Measurements from ENCODE around the gene C4orf33.
"Not testable (repeated sequence)": the region's sequence is repeated elsewhere in the genome, so short reads cannot be mapped to it uniquely, and the experiment has no call there.

Gene C4orf33

DNA sequence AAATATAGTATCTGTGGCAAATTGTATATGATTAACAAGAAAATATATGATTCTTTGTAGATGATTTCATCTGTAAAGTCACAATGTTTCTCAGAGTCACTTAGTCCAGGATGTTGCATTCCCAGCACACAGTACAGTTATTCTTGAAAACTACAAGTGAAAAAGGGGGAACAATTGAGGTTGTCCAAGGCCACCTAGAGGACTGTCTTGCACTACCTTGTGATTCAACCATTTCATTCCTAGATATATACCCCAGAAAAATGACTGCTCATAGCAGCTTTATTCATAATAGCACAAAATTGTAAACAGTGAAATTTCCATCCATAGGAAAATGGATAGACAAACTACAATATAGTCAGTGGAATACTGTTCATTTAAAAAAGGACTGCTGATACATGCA is 16.0 kb downstream of the C4orf33 start:
- TF ChIP-seq, protein P1, sequence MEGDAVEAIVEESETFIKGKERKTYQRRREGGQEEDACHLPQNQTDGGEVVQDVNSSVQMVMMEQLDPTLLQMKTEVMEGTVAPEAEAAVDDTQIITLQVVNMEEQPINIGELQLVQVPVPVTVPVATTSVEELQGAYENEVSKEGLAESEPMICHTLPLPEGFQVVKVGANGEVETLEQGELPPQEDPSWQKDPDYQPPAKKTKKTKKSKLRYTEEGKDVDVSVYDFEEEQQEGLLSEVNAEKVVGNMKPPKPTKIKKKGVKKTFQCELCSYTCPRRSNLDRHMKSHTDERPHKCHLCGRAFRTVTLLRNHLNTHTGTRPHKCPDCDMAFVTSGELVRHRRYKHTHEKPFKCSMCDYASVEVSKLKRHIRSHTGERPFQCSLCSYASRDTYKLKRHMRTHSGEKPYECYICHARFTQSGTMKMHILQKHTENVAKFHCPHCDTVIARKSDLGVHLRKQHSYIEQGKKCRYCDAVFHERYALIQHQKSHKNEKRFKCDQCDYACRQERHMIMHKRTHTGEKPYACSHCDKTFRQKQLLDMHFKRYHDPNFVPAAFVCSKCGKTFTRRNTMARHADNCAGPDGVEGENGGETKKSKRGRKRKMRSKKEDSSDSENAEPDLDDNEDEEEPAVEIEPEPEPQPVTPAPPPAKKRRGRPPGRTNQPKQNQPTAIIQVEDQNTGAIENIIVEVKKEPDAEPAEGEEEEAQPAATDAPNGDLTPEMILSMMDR (IDR thresholded peaks at IDR 0.05; ENCODE audit: low read depth, low read length) = no peak

DNA sequence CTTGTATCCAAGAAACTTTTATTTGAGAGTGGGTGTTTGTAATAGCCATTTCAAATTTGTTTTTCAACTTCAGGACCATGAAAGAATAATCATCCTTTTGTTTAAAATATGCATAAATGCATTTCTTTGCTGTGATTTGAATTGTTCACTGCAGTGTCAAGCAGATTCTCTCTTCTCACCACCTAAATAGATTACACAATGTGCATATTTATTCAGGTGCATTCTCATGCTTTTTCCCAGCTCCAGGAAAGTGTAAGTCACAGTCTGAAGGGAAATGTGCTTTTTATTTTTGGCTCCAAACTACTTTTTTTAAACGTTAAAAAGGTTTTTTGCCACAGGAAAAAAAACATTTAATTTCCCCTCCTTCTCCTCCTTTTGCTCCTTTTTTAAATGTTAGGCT is 17.5 kb downstream of the C4orf33 start:
- H3K9me3 ChIP-seq = no peaks in the 10 kb centered on the region
- H3K36me3 ChIP-seq = no peaks in the 10 kb centered on the region
- no peaks in the 10 kb centered on the region; the same call in 1 of the 2 replicates for H3K4me1 ChIP-seq
- H3K4me3 ChIP-seq (ENCODE audit: low read depth, low read length) = no peak overlapping the region
- TF ChIP-seq, protein P1 (IDR thresholded peaks at IDR 0.05; ENCODE audit: low read depth, low read length) = no peak
- DNase-seq = no peak
- H3K27me3 ChIP-seq = no peaks in the 10 kb centered on the region

More for the DNA sequence above, 16.0 kb downstream of the C4orf33 start:
- no peaks in the 10 kb centered on the region for H3K27me3 ChIP-seq
- H3K36me3 ChIP-seq = no peaks in the 10 kb centered on the region
- no peak for DNase-seq
- H3K9me3 ChIP-seq = no peaks in the 10 kb centered on the region
- no peak overlapping the region for H3K4me3 ChIP-seq (ENCODE audit: low read depth, low read length)
- no peaks in the 10 kb centered on the region; the same call in 1 of the 2 replicates for H3K4me1 ChIP-seq

DNA sequence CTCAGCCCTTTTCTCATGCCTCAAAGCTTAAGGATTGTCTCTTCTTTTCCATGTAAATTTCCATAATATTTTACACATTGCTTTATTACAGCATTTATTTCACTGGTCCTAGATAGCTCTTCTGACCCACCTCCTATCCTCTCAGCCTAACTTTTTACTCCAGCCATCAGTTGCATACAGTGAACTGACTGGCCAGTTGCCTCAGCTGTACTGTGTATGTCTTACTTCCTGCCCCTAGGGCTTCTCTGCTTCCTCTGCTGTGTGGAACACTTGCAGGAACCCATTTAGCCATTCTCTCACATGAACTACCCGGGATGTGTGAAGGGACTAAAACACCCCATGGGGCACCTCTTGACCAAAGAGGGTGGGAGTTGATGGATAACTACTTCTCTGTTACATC is 18.0 kb downstream of the C4orf33 start:
- Histone ChIP-seq H3K9me3 (no peaks in the 10 kb centered on the region), H3K4me3 (ENCODE audit: low read depth, low read length) (no peak overlapping the region), H3K4me1 (no peaks in the 10 kb centered on the region; the same call in 1 of the 2 replicates), H3K36me3 (no peaks in the 10 kb centered on the region), H3K27me3 (no peaks in the 10 kb centered on the region)
- TF ChIP-seq, protein P1 (IDR thresholded peaks at IDR 0.05; ENCODE audit: low read depth, low read length) = no peak
- DNase-seq = no peak

DNA sequence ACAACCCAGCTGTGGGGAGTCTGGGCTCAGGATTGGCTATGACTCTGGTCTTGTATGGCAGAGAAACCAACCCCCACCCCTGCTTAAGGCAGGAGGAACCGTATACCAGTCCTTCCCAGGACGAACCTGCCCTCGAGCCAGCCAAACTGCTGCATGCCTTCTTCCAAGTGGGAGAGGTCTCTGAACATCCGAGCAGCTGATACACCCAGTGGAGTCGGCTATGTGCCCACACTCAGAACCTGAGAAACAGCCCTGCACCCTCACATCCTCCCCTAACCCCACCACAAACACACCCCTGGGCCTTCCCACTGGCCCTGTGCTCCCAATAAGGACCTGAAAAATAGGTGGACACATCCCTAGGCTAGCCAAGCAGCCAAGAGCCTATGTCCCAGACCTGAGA is 21.8 kb downstream of the C4orf33 start:
- no peaks in the 10 kb centered on the region for H3K27me3 ChIP-seq
- TF ChIP-seq, protein P1 (IDR thresholded peaks at IDR 0.05; ENCODE audit: low read depth, low read length) = no peak
- DNase-seq = no peak
- H3K4me3 ChIP-seq (ENCODE audit: low read depth, low read length) = no peak overlapping the region
- no peaks in the 10 kb centered on the region for H3K9me3 ChIP-seq
- no peaks in the 10 kb centered on the region for H3K4me1 ChIP-seq
- no peaks in the 10 kb centered on the region for H3K36me3 ChIP-seq

DNA sequence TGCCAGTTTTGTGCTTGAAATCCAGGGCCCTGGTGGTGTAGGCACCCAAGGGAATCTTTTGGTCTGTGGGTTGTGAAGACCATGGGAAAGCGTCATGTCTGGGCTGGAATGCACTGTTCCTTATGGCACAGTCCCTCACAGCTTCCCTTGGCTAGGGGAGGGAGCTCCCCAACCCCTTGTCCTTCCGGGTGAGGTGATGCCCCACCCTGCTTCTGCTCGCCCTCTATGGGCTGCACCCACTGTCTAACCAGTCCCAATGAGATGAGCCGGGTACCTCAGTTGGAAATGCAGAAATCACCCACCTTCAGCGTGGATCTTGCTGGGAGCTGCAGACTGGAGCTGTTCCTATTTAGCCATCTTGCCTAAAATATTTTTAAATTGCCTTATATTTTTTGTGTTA is 30.7 kb downstream of the C4orf33 start:
- H3K9me3 ChIP-seq; H3K4me1 ChIP-seq; DNase-seq; H3K36me3 ChIP-seq; H3K27me3 ChIP-seq; H3K4me3 ChIP-seq (ENCODE audit: low read depth, low read length): not testable (repeated sequence)

DNA sequence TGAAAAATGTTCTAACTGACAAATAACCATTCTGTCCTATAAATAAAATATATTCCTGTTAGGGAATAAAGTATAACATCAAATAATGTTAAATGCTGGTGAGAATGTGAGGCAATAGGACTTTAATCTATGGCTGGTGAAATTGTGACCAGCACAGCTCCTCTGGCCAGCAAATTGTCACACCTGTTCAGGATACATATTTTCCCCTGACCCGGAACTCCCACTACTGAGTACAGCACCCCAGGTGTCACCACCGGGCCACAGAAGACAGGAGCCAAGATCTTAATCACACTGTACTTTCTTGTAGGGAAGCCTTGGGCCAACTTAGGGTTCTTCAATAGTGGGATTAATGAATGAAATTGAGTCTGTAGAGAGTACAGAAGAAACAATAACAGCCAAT is 33.2 kb downstream of the C4orf33 start:
- Histone ChIP-seq H3K4me3 (ENCODE audit: low read depth, low read length) (no peak overlapping the region), H3K36me3 (no peaks in the 10 kb centered on the region), H3K27me3 (no peaks in the 10 kb centered on the region), H3K4me1 (no peaks in the 10 kb centered on the region), H3K9me3 (no peaks in the 10 kb centered on the region)
- TF ChIP-seq, protein P1 (IDR thresholded peaks at IDR 0.05; ENCODE audit: low read depth, low read length) = no peak
- DNase-seq = no peak

DNA sequence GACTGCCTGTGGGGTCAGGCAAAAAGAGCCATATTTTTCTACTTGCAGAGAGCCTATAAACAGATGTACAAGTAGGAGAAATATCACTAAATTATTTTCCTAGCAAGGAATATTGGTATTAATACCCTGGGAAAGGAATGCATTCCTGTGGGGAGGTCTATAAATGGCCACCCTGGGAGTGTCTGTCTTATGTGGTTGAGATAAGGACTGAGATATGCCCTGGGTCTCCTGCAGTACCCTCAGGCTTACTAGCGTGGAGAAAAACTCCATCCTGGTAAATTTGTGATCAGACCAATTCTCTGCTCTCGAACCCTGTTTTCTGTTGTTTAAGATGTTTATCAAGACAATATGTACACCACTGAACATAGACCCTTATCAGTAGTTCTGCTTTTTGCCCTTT is 35.4 kb downstream of the C4orf33 start:
- TF ChIP-seq, protein P1 (IDR thresholded peaks at IDR 0.05; ENCODE audit: low read depth, low read length) = no peak
- Histone ChIP-seq H3K9me3 (no peaks in the 10 kb centered on the region), H3K36me3 (no peaks in the 10 kb centered on the region), H3K4me3 (ENCODE audit: low read depth, low read length) (no peak overlapping the region), H3K27me3 (no peaks in the 10 kb centered on the region; the same call in 1 of the 2 replicates), H3K4me1 (no peaks in the 10 kb centered on the region)
- DNase-seq = no peak

Data from BE2C (cell line).